KOPT-K1 (cell line): ENCODE measurements around the gene TROAP.
A peak's percentile ranks its signal among the peaks of the same experiment; 100 is the strongest.
"Not testable (repeated sequence)": the region's sequence is repeated elsewhere in the genome, so short reads cannot be mapped to it uniquely, and the experiment has no call there.

Source experiments
- H3K27ac ChIP-seq: fragments of 200-600 bp; sonication (generic); 2 replicates; pipeline ENCODE4 v1.5.1; 2016; ENCODE audit warnings: antibody characterized with exemption, mild to moderate bottlenecking, low read depth, low read length; ENCODE audit not compliant: poor library complexity, severe bottlenecking
- H3K36me3 ChIP-seq: fragments of 200-600 bp; sonication (generic); 2 replicates; pipeline ENCODE4 v1.5.1; 2017; ENCODE audit warnings: antibody characterized with exemption, mild to moderate bottlenecking, low read length, moderate library complexity; ENCODE audit not compliant: insufficient read depth
- H3K9me3 ChIP-seq: fragments of 200-600 bp; sonication (generic); 2 replicates; pipeline ENCODE4 v1.5.1; 2017; ENCODE audit warnings: antibody characterized with exemption, low read length, mild to moderate bottlenecking; ENCODE audit not compliant: insufficient read depth, poor library complexity, severe bottlenecking

Gene TROAP, protein sequence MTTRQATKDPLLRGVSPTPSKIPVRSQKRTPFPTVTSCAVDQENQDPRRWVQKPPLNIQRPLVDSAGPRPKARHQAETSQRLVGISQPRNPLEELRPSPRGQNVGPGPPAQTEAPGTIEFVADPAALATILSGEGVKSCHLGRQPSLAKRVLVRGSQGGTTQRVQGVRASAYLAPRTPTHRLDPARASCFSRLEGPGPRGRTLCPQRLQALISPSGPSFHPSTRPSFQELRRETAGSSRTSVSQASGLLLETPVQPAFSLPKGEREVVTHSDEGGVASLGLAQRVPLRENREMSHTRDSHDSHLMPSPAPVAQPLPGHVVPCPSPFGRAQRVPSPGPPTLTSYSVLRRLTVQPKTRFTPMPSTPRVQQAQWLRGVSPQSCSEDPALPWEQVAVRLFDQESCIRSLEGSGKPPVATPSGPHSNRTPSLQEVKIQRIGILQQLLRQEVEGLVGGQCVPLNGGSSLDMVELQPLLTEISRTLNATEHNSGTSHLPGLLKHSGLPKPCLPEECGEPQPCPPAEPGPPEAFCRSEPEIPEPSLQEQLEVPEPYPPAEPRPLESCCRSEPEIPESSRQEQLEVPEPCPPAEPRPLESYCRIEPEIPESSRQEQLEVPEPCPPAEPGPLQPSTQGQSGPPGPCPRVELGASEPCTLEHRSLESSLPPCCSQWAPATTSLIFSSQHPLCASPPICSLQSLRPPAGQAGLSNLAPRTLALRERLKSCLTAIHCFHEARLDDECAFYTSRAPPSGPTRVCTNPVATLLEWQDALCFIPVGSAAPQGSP

DNA sequence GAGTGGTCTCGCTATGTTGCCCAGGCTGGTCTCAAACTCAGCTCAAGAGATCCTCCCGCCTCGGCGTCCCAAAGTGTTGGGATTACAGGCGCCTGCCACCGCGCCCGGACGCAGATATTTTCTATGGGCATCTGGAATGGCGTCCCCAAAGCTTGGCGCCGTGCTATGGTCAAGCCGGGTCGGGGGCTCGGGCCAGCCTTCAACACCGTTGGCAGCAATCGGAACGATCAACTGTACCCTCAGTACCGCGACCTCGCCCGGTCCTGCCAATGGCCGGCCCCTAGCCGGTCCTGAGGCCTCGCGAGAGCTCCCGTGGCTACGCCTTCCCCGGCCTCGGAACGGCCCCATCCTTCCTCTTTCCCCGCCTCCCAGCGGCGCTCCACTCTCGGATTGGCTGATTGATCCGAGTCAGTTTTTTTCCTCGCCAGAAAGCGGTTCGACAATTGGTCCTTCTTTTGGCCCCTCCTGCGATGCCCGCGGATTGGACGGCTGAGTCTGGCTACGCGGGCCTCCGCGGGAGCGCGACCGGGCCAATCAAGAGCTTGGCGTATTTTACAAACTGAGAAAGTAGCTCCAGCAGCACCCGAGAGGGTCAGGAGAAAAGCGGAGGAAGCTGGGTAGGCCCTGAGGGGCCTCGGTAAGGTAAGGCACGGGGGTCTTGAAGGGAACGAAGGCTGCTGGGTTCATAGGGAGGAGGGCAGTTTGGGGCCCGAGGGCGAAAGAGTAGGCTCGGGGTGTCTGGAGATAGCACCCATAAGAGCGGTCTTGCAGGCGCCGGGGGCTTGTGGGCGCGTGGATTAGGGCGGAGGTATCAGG is at the start of gene TROAP:
TSS of gene TROAP (plus strand) at position 548 of the 816 bp plus-strand sequence. CDS start 354 bp downstream, outside the sequence.
- H3K27ac ChIP-seq, result peak within 1 kb of the TSS; percentile 82
- no peaks in the 10 kb centered on the region for H3K9me3 ChIP-seq
- peaks cover 37% of the 10 kb centered on the region for H3K36me3 ChIP-seq

DNA sequence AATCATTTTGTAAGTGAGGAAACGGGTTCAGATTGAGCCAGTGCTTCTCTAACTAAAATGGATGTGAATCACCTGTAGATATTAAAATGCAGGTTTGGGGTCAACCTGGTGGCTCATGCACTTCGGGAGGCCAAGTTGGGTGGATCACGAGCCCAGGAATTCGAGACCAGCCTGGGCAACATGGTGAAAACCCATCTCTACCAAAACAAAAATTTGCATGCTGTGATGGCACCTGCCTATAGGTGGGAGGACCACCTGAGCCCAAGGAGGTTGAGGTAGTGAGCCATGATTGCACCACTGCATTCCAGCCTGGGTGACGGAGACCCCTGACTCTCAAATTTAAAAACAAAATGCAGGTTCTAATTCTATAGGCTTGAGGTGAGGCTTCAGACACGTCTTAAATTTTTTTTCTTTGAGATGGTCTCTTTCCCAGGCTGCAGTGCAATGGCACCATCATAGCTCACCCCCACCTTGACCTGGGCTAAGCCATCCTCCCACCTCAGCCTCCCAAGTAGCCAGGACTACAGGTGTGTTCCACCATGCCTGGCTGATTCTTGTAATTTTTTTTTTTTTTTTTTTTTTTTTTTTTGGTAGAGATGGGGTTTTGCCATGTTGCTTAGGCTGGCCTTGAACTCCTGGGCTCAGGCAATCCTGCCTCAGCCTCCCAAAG is 49.2 kb upstream of the TROAP start:
- no peaks in the 10 kb centered on the region for H3K9me3 ChIP-seq
- H3K27ac ChIP-seq, result no peak overlapping the region
- H3K36me3 ChIP-seq, result peaks cover 62% of the 10 kb centered on the region

DNA sequence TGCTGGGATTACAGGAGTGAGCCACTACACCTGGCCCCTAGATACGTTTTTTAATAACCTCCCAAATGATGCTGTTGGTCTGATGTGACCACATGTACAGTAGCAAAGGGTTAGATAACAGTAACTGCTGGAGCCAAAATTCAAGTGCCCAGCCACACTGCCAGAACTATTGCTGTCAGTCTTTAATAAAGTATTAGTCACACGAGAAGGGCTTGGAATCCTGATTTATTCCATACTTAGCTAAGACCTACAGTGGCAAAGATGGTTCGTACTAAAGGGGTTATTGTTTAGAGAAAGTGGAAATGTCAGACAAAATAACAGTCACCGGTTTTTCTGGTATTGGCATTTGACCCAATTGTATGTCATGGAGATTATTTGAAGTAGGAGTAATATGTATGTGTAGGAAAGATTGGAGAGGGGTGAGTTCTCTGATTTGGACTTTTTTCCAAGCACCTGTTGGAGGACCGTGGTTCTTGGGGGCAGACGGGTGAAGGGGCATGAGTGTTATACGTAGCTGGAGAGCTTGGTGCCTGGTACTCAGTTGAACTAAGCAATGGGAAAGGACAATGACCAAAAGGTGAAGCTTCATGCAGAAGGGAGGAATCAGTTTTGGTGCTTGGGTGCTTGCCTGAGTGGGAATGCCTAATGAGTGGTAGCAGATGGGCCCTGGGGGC is 48.5 kb upstream of the TROAP start:
- peaks cover 55% of the 10 kb centered on the region for H3K36me3 ChIP-seq

GRCh38 chr12:49276304-49277290 is 46.5 kb upstream of the TROAP start:
- no peaks in the 10 kb centered on the region for H3K9me3 ChIP-seq
- H3K36me3 ChIP-seq, result peaks cover 34% of the 10 kb centered on the region
- no peak overlapping the region for H3K27ac ChIP-seq

More for the DNA sequence above, 48.5 kb upstream of the TROAP start:
- no peak overlapping the region for H3K27ac ChIP-seq
- H3K9me3 ChIP-seq, result no peaks in the 10 kb centered on the region

DNA sequence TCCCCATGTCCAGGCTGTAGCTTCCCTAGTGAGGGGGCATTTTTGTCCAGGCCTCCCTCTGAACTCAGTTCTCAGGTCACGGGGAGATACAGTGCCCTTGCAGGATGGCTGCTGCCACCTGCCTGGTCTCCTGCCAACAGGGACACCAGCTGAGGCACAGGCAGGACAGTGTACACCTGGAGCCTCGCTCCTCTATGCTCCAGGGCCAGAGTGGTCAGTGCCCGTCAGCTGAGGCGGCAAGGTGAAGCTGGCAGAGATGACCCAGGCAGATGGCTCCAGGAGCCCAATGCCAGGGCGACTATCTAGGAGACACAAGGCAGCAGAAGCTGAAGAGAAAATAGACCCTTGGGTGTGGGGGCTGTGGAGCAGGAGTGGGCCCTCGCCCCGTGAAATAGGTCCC is 45.6 kb upstream of the TROAP start:
- Histone ChIP-seq H3K36me3 (peaks cover 28% of the 10 kb centered on the region), H3K9me3 (no peaks in the 10 kb centered on the region), H3K27ac (no peak overlapping the region)

DNA sequence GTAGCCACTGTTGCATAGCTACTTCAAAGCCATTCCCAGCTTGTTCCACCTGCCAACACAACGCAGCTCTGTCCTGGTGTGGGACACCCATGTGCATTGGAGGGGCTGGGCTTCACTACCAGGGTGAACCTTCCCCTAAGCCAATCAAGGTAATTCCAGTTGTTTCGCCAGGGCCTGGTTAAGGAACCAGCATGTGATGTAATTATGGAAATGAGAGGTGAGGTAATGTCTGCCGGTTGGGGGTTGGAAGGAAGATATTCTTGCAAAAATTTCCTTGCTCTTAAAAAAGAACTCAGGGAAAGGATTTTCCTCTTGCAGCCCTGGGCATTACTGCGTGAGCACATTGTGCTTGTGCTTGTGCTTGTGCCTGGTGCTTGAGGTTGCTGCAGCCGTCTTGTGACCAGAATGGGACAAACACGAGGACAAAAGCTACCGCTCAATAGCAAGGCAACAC is 43.3 kb upstream of the TROAP start:
- Histone ChIP-seq H3K36me3 (peaks cover 5% of the 10 kb centered on the region; the same call in 1 of the 2 replicates), H3K27ac (no peak overlapping the region), H3K9me3 (no peaks in the 10 kb centered on the region)

DNA sequence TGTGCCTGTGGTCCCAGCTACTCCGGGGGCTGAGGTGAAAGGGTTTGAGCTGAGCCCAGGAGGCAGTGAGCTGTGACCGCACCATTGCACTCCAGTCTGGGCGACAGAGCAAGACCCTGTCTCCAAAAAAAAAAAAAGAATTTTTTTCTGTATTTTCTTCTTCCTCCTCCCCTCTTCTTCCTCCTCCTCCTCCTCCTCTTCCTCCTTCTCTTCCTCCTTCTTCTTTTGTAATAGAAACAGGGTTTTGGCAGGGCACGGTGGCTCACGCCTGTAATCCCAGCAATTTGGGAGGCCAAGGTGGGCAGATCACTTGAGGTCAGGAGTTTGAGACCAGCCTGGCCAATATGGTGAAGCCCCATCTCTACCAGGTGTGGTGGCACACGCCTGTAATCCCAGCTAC is 42.5 kb upstream of the TROAP start:
- not testable (repeated sequence) for H3K9me3 ChIP-seq, H3K27ac ChIP-seq, H3K36me3 ChIP-seq

- Histone ChIP-seq H3K36me3 (no peaks in the 10 kb centered on the region), H3K27ac (no peak overlapping the region), H3K9me3 (no peaks in the 10 kb centered on the region)
Observed at GRCh38 chr12:49282302-49282701, 40.8 kb upstream of the TROAP start.

DNA sequence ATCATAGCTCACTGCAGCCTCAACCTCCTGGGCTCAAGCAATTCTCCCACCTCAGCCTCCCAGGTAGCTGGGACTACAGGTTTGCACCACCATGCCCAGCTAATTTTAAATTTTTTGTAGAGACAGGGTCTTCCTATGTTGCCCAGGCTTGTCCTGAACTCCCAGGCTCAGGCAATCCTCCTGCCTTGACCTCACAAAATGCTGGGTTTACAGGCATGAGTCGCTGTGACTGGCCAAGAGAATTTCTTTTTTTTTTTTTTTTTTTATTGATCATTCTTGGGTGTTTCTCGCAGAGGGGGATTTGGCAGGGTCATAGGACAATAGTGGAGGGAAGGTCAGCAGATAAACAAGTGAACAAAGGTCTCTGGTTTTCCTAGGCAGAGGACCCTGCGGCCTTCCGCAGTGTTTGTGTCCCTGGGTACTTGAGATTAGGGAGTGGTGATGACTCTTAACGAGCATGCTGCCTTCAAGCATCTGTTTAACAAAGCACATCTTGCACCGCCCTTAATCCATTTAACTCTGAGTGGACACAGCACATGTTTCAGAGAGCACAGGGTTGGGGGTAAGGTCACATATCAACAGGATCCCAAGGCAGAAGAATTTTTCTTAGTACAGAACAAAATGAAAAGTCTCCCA is 40.2 kb upstream of the TROAP start:
- H3K27ac ChIP-seq, H3K9me3 ChIP-seq, H3K36me3 ChIP-seq: not testable (repeated sequence)

DNA sequence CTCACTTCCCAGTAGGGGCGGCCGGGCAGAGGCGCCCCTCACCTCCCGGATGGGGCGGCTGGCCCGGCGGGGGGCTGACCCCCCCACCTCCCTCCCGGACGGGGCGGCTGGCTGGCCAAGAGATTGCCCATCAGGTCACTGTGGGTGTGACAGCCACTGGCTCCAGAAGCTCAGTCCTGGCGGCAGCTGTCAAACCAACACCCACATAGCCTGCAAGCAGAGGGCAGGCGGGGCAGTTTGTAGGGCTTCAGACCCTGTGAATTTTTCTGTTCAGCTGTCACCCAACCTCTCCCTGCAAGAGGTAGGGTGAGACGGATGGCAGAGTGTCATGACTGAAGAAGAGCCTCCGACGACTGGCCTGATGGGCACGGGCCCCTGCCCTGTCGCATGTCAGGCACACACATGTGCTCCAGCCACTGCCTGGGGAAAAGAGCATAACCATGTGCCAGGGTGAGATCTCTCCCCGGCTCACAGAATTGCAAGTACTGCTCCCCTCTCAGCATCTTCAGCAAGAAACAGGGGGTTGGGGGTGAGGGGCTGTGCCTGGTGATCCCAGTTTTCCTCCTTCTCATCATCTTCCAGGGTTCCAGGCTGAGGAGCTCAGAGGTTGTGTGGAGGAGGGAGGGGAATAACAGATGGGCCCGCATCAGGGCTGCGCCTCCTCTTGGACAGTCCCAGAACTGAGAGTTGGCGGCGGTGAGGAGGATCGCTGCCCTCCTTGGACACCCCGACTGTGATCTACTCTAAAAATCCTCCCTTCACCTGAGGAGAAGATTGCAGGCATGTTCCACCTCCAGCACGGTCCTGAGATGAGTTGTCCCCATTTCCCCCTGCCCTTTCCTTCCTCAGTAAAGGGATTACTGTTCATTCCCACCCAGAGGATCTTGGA is 39.3 kb upstream of the TROAP start:
- Histone ChIP-seq H3K36me3 (no peaks in the 10 kb centered on the region), H3K27ac (no peak overlapping the region), H3K9me3 (no peaks in the 10 kb centered on the region)

- Histone ChIP-seq H3K27ac (no peak overlapping the region), H3K9me3 (no peaks in the 10 kb centered on the region), H3K36me3 (no peaks in the 10 kb centered on the region)
Observed at GRCh38 chr12:49284672-49285071, 38.4 kb upstream of the TROAP start.

GRCh38 chr12:49287876-49288275 is 35.2 kb upstream of the TROAP start:
- Histone ChIP-seq H3K9me3 (no peaks in the 10 kb centered on the region), H3K27ac (no peak overlapping the region), H3K36me3 (no peaks in the 10 kb centered on the region)
